HG03521 (cell line): ENCODE results near the gene WDFY4.

ENCODE experiments used
- ATAC-seq: cut with Tn5 transposase; IDR thresholded peaks from one replicate; pipeline ENCODE4 v1.9.1; 2021; ENCODE audit warnings: mild to moderate bottlenecking, moderate library complexity; ENCODE audit not compliant: unreplicated experiment

WDFY4 gene

DNA sequence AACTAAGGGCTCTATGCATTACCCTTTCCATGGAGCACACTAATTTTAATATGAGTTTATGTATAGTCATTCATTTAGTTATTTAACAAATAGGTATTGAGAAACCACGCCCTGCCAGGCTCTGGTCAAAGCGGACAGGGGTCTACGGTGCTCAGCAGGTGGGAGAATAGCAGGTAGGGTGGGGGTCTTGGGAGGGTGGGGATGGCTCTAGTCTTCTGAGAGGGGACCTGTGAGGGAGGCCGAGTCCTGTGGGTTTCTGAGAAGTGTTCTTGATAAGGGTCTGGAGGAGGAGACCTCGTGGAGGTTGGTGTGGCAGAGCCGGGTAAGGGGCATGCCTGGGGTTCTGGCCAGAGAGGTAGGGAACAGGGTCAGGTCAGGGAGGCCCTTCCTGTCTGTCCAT, 1.1 kb downstream of the WDFY4 start:
- ATAC-seq: no peak

GRCh38 chr10:48690791-48691660, 6.4 kb downstream of the WDFY4 start:
- ATAC-seq: no peak

DNA sequence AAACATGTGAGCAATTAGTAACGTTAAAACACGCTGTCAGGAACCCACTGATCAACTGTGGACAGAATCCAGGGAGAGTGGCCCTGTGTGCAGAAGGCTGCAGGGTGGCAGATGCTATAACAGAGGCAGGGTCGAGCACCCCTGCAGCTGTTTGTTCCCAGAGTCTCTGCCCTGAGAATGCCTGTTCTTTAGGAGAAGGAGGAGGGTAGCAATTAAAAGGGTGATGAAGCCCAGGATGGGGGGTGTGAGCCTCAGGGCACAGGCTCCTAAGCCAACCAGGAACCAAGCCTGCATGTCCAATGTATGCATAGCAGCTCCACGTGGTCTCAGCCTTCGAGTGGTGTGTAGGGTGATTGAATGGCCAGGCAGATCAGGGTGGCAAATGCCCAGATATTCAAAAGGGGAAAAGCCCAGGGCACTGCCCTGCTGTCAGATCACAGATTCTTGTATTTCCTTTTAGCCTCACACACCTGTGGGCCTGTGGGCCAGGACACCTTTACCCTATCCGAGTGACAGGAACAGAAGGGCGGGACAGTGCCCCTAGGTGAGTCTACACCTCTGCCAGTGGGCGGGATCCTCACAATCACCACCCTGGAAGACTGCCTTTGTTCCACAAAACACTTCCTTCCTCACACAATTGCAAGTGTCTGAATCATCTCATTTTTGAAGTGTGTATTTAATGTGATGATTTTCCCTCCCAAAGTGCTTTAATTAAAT, 7.3 kb downstream of the WDFY4 start:
- no peak for ATAC-seq

GRCh38 chr10:48692748-48693147, 8.1 kb downstream of the WDFY4 start:
- ATAC-seq: no peak

GRCh38 chr10:48693206-48693605, 8.5 kb downstream of the WDFY4 start:
- ATAC-seq: no peak

DNA sequence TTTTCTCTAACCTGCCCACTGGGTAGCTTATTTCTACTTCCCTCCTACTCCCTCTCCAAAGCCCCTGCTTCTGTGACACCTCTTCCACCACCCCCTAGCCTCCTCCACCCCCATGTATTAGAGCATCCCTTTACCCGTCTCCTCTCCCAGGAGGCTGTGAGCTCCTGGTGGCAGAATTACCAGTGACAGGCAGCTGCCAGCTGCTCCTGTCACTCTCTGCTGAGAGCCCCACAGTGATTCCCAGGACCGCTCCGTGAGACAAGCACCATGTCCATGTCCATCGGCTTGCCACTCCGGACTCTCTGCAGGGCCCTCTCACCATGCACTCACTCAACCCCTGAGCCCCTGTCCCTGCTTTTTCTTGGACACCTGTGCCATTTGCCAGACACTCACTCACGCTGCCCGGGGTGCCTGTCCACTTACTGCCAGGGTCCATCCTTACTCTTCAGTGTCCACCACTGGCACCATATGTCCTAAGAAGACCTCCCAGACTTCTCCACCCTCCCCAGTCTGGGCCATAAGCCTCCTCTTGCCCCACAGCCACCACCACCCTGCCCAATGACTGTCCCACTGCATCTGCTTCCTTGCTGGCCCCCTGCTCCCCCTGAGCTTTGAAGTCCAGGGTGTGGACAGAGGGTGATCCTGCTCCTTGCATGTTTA, 9.8 kb downstream of the WDFY4 start:
- no peak for ATAC-seq

DNA sequence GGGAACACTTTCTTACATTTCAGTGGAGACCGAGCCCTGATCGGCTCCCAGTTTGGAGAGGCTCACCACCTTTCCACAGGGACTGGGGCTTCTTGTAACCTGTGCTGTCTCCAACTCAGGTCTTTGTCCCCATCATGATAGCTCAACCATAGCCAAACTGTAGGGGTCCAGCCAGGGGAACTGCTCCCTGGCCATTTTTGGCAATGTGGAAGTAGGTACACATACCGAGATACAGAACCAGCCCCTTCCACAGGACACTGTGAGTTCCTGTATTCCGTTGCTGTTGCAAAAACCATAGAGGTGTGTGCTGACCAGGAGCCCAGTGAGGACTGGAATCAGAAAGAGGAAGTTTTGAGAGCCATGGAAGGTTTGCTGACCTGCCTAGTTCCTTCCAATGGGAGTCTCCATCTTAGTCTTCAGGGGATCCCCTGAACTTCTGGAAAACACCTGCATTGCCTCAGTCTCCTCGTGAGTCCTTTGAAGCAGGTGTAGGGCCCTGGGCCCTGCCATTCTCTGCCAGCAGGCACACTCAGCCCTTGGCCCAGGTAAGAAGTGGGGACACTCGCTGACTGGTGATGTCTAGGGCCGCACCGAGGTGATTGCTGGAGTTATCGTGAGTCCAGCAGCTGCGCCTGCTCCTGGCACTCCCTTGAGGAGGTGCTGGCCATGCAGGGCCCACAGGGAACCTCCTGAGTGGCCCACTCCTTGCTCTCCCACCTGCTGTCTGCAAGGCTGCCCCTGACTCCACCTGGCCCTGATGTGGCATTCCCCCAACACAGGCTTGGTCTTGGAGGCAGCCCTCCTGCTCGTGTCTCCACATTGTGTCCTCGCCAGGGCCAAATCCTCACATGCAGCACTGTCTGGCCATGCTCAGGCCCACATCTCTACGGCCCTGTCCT, 11.2 kb downstream of the WDFY4 start:
- ATAC-seq: no peak

DNA sequence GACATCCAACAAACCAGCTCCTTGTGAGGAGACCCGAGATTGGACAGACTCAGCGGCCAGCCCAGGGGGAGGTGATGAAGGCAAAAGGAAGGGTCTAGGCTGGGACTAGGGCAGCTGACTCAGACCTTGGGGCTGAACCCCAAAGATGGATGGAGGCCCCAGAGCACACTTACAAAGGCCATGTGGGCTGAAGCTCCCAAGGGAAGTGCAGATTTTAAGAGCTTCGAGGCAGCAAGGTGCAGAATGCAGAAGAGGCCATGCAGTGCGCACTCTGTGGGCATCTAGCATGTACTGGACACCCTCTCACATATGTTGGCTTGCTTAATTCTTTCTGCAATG, 11.8 kb downstream of the WDFY4 start:
- ATAC-seq: no peak

- ATAC-seq: no peak
Observed at GRCh38 chr10:48697091-48697490, 12.4 kb downstream of the WDFY4 start.

GRCh38 chr10:48697821-48698764, 13.4 kb downstream of the WDFY4 start:
- no peak for ATAC-seq

GRCh38 chr10:48699011-48699627, 14.4 kb downstream of the WDFY4 start:
- ATAC-seq: no peak

GRCh38 chr10:48700071-48700470, 15.4 kb downstream of the WDFY4 start:
- no peak for ATAC-seq

DNA sequence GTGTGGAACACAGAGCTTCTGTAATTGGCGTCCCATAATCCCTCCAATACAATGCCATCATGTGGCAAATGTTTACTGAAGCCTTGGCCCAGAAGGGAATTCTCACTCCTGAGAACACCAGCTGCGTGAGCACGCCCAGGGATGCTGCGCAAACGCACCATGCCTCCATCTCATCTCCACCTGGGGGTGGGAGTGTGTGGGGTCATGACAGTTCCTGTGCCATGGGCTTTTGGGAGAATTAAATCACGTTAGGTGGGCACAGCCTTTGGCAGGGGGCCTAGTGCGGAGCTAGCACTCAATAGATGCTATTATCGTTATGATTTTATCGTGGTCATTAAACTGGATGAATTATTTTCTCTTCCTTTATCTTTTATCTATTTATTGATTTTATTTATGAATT, 15.8 kb downstream of the WDFY4 start:
- no peak for ATAC-seq

GRCh38 chr10:48701139-48701901, 16.6 kb downstream of the WDFY4 start:
- no peak for ATAC-seq

DNA sequence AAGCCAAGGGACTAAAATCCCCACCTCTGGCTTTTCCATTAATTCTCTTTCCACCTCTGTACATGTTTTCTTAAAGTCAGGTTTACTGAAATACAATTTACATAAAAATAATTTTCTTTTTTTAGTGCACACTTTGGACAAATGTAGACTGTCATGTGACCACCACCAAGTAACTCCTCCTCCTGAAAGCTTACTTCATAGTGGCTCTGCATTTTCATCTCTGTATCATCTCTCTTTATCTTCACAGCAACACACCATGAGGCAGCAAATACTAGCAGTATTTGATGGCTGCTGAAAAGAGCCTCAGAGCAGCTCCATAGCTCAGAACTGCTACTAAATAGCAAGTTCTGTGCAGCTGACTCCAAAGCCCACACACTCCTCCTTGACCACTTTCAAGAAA, 17.3 kb downstream of the WDFY4 start:
- ATAC-seq: no peak

- no peak for ATAC-seq
Observed at GRCh38 chr10:48703531-48704122, 19.0 kb downstream of the WDFY4 start.

DNA sequence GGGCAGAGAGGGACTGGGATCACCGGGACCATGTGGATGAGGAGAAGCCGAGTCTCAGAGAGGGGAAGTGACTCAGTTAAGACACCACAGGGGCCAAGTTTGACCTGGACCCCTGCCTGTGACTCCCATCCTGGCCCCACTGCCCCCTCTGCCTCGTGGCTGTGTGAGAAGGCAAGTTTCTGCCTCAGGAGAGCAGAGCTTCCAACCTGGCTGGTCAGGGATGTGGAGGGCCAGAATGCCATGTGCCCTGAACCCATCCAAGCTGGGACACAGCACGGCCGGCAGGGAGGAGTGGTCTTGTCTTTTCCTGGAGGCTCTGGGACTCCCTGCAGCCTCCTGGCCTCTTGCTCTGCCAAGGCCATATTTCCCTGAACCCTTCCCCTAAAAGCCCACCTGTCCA, 19.5 kb downstream of the WDFY4 start:
- ATAC-seq: no peak

DNA sequence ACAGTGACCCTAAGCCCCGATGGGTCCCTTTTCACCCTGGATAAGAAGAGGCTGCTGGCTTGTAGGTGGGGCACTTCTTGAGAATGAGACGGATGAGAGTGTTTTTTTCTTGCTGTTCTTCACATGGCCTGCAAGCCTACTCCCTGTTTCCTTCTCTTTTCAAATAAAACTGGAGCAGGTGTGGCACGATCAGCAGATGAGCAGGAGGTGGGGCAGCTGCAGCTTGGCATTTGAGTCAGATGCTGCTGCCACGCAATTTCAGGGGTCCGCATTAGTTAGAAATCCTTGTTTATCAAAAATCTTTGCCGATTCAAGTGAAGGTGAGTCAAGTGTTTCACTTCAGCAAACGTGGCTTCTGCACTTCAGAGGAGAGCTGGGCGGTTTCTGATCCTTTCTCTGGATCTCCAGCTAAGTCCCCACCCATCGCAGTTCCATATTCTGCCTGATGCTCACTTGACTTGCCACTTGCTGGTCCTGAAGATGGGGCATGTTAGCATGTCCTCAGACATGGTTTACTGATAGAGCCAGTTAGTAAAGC, 20.8 kb downstream of the WDFY4 start:
- ATAC-seq: no peak
